Fibroblast of skin of right biceps (primary cell): ENCODE data around the gene GLI3.
A peak's percentile ranks its signal among the peaks of the same experiment; 100 is the strongest.

Experiments
- DNase-seq: peaks from one replicate; pipeline ENCODE4 v3.0.0-alpha.2; 2013

Gene GLI3

GRCh38 chr7:42236976-42237810 lies at the start of gene GLI3:
TSS of gene GLI3 (minus strand) at chr7:42237209. CDS start at chr7:42223253, 13,956 bp downstream.
- peak; percentile 96 for DNase-seq

GRCh38 chr7:42285383-42285824 lies 48.4 kb upstream of the GLI3 start:
- DNase-seq: no peak

DNA sequence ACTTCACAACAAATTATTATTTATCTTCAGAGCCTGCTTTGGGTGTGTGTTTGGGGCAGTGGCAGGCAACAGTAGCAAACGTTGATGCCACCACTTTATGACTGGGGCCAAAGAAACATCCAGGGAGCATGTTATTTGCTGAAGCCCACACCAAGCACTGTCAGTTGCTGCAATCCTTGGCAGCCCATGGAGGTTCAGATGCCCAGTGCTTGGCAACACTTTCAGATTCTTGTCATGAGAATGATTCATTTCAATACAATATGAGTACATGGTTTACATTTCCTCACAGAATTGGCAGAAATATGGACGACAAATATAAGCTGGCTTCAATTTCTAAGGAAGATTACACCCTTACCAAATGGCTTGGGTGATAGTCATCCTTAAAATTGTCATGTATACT lies 46.5 kb upstream of the GLI3 start:
- DNase-seq: no peak

GRCh38 chr7:42278344-42278743 lies 41.3 kb upstream of the GLI3 start:
- DNase-seq: no peak

DNA sequence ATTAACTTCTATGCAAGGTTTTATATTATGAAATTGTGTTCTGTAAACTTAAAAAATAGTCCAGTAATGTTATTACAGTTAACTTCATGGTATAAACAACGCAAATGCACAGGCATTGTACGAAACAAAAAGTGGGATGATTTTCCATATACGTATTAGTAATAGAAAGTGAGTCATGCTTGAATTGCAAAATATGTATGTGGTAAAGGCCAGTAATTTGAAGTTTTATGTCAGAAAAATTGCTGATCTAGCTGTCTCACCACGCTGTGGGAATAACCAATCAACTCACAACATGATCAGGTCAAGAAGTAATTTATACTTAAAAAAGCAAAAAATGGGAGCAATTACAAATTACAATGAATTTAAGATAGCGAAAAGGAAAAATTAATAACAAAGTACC lies 37.0 kb upstream of the GLI3 start:
- peak; percentile 73 for DNase-seq

DNA sequence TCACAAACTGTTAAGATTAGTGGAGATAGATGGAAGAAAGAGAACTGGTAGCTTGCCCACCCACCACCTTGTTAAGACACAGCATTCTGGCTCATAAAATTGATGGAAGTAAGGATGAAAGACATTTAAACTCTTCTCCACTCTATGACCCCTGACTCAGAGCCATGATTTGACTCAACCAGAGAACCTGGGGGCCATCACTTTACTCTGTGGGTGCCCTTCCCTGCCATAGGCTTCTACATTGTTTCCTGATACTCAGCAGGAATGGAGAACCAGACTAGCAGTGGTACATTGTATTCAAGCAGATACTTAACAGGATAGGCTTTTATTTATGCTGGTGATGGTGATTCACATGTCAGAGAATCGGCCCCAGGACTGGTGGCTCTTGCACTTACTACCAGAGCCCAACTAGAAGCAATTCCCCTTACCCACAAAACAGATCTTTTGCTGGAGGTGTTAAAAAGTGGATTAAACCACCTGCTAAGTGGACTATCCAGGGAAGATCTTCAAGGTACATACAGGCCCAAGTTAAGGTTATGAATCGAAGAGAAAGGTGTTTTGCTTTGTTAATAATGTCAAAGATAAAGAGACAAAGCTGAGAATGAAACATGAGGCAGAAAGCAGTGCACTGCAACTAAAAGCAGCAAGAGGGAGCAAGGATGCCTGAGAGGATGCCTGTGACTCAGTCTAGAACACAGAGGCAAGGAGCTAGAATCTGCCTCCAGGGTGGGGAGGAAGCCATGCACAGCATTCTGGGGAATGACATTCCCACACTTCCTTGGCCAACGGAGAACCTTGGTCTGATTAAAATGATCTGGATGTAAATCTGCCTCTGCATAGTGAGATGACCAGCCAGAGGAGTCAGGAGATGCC lies 36.0 kb upstream of the GLI3 start:
- peak; percentile 75 for DNase-seq

- DNase-seq: no peak
Measured at GRCh38 chr7:42269161-42269560, 32.2 kb upstream of the GLI3 start.

GRCh38 chr7:42264702-42265101 lies 27.7 kb upstream of the GLI3 start:
- DNase-seq: no peak

DNA sequence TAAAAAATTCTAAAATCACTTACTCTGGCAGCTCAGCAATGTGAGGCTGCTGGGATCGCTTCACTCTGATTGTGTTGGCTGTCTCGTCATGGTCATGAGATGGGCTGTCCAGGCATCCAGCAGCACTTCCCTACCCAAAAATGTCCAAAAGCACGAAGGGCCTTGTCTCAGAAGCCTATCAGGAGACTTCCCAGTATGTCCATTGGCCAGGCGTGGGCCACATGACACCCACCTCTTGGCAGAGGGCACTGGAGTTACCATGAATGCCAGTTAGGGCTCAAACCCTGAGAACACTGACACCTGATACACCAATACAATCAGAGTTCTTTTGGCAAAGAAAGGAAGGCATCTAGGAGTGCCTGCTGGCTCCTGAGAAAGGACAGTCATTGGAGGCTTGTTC lies 27.0 kb upstream of the GLI3 start:
- no peak for DNase-seq

DNA sequence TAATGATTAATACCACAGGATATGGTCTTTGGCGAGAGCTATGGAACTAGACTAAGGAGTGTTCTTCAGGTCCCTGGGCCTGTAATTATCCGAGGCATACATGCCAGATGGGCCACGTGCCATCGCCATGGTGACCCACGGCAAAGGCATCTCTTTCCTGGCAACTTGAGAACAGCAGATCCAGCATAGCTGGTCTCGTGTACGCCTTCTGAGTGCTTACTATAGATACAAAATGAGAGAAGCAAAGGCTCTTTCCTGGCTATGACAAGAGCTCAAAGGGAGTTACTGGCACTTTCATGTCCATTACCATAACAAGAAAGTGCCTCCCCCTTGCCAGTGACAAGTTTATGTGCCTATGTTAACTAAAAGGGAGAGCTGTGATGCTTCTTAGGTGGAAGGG lies 26.0 kb upstream of the GLI3 start:
- DNase-seq: peak; percentile 89

DNA sequence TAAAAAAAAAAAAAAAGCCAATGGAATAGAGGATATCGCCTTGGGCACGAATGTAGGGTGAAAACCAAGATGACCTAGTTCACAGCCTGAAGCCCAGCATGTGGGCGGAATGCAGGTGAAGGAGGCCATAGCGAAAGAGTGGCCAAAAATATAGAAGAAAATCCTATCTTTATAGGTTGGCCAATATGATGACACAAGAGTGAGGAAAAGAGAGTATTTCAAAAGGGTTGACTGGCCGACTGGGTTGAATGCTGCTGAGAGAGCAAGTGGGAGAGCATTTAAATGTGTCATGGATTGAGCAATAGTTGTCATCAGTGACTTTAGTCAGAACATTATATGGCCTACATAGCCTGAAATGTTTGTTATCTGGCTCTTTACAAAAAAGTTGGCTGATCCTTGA lies 17.2 kb upstream of the GLI3 start:
- DNase-seq: peak; percentile 70

DNA sequence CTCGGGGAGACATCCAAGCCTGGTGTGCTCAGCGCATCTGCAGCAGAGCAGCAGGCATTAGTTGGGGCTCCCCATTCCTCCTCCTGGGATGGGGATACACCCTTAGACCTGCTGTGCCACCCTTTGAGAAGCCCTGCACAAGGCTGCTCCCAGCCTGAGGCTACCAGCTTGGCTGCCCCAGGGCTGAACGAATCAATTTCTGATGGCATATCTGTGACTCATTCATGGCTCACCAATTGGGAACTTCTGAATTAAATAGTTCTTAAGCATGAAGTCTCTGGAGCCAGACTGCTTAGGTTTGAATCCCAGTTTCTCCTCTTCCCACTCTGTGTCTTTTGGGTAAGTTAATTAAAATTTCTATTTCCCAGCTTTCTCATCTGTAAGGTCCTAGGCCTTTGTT lies 16.3 kb upstream of the GLI3 start:
- DNase-seq: peak; percentile 28

- DNase-seq: no peak
Measured at GRCh38 chr7:42250411-42250810, 13.4 kb upstream of the GLI3 start.

DNA sequence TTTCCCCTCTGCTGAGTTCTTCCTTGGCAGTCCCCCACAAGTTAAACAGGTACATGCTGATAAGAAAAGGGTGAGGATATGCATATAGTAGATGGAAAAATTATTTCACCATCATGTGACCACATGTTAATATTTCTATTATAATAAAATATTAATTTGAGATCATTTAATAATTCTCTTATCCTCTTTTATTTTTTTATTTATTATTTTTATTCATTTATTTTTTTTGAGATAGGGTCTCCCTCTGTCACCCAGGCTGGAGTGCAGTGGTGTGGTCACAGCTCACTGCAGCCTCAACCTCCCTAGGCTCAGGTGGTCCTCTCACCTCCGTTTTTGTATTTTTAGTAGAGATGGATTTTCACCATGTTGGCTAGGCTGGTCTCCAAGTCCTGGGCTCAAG lies 11.6 kb upstream of the GLI3 start:
- no peak for DNase-seq

DNA sequence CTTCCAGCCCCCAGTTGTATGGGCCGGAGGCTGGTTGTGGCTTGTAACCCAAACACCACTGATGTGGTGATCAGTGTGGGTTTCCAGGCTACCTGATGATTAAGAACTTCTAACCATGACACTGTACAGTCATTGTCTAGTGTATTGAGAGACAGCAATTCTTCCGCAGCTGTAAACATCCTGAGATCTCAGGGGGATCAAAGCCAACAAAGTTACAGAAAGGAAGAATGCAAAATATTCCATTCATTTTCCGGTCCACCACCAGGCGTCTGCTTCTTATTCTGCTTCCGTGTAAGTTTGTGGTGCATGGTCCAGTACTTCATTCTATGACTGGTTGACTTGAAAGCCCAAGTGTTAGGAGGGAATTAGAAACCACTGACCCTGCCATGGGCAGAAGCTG lies 10.3 kb upstream of the GLI3 start:
- DNase-seq: peak; percentile 92

DNA sequence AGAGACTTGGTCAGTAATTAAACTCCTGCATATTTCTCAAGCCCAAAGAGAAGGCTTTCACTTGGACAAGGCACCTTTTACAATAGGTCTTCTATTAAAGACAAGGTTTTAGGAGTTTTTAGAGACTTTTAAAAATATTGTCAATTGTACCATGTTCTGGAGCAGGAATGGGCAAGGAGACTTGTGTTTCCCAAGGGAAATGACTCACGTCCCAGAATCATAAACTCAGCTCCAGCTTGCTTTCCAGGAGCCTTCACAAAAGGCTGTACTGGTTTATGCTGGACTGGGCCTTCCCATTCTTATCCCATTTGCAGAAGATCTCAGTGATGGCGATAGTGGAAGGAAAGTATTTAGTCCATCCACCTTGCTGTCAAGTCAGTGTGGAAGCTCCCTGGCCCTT lies 7.8 kb upstream of the GLI3 start:
- peak; percentile 84 for DNase-seq

GRCh38 chr7:42242381-42242780 lies 5.4 kb upstream of the GLI3 start:
- no peak for DNase-seq

DNA sequence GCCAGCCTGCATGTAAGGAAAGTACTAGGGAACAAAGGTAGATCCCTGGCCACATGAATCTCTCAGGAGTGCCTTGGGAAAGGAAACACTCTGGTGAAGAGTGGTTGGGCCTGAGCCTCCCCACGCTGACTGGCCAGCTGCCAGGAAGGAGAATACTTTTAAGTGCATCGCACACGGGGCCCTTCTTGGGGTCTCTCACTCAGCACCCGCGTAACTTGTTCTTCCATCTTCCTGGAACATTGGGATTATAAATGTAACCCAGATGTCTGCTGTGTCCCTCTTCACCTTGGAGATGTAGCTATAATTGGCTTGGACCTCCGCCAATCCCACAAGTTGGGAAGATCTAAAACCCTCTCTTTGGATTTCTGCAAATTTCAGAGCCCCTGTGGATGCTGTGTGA lies 4.4 kb upstream of the GLI3 start:
- no peak for DNase-seq

- no peak for DNase-seq
Measured at GRCh38 chr7:42240416-42240815, 3.4 kb upstream of the GLI3 start.

DNA sequence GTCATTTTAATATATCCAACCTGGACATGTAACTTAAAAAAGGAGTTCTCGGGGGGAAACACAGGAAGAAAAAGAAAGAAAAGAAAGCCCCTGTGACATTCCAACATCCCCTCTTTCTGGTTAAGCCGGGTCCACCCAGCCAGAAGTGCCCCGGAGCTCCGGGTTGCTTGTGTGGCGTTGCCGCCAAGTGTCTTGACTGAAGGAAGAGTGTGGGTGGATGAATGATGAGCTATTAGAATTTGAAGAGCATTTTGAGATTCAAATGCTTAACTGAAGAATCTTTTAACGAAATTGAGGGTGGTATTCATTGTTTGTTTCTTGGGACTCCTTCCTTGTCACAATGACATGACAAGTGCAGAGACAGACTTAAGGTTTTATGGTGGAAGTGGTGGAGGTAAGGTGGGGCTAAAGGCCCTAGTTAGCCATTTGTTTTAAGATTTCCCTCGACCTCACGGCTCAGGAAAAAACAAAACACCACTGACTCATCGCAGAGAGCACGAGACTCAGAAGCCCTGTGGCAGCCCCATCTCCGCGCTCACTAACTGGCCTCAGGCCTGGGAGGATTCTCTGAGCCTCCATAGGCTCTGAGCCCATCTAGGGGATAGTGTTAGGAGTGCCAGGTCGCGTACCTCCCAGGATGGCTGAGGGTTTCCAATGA lies 1.8 kb upstream of the GLI3 start:
- peak; percentile 68 for DNase-seq

- peak; percentile 81 for DNase-seq
Measured at GRCh38 chr7:42237811-42238541, 967 bp upstream of the GLI3 start.

- DNase-seq: peak; percentile 79
Measured at GRCh38 chr7:42236266-42236975, 588 bp downstream of the GLI3 start.
